Right lobe of liver (tissue), 4 donors: ENCODE measurements around the gene RASL12.

Experiments used
- CTCF ChIP-seq, 4 donors: fragments of 200-600 bp in 3 of 4; fragments of 450-650 bp in 1 of 4; IDR thresholded peaks; one replicate each; pipeline versions ENCODE4 v1.5.1 to v1.8.0; 2016 to 2022; ENCODE audit warnings: antibody characterized with exemption in 4 of 4, mild to moderate bottlenecking in 2 of 4
- POLR2A ChIP-seq: fragments of 450-650 bp; IDR thresholded peaks from one replicate; pipeline ENCODE4 v1.6.1; 2017; ENCODE audit warnings: antibody characterized with exemption, mild to moderate bottlenecking
- donor health status: DM: no; HTN: no; CAD: no.
- donor health status: DM: no; HTN: no; CAD: no.
- donor health status: DM: no; HTN: yes; CAD: no.

GRCh38 chr15:65056868-65057548 lies 10.8 kb downstream of the RASL12 start:
- no peak for TF ChIP-seq CTCF (IDR thresholded peaks at IDR 0.05)
- no peak for TF ChIP-seq POLR2A
